MCF 10A (cell line): ENCODE results near the gene PPP6R3. TPM values are rescaled to one million over a fixed set of nuclear protein-coding genes. Genes with fewer than 3 reads are reported as not detected.
"Not testable (repeated sequence)": the region's sequence is repeated elsewhere in the genome, so short reads cannot be mapped to it uniquely, and the experiment has no call there.

ENCODE experiments used
- BruUV-seq: library from RNA; stranded (reverse); fragments of 400-500 nt; replicated peaks from 2 replicates; lab custom pipeline; 2021; lab: Mats Ljungman, UMichigan
- CTCF ChIA-PET: fragments of 300-600 bp; sonication (Branson Sonifier 250); formaldehyde crosslinking; extraction: SDS; loops from one replicate; lab custom pipeline; 2021; ENCODE audit warnings: antibody characterized with exemption, inconsistent platforms; lab: Yijun Ruan, JAX
- POLR2A ChIA-PET: fragments of 300-600, 350-650 bp; sonication (Branson Sonifier 250); formaldehyde crosslinking; extraction: SDS; loops from one replicate; lab custom pipeline; 2020; ENCODE audit warnings: antibody characterized with exemption, inconsistent platforms; lab: Yijun Ruan, JAX
- DNase-seq: peaks from one replicate; pipeline ENCODE4 v3.0.0-alpha.2; 2018; ENCODE audit not compliant: unreplicated experiment
- H3K27ac Mint-ChIP-seq: one replicate; pipeline ENCODE4 v1.8.0; 2022; ENCODE audit warnings: mild to moderate bottlenecking, low read depth, mixed read lengths; ENCODE audit not compliant: unreplicated experiment
- H3K27me3 Mint-ChIP-seq: one replicate; pipeline ENCODE4 v1.8.0; 2022; ENCODE audit warnings: mixed read lengths; ENCODE audit not compliant: insufficient read depth, unreplicated experiment
- H3K36me3 Mint-ChIP-seq: one replicate; pipeline ENCODE4 v1.8.0; 2022; ENCODE audit warnings: mild to moderate bottlenecking, moderate library complexity, mixed read lengths; ENCODE audit not compliant: insufficient read depth, unreplicated experiment
- H3K4me1 Mint-ChIP-seq: one replicate; pipeline ENCODE4 v1.8.0; 2022; ENCODE audit warnings: mixed read lengths; ENCODE audit not compliant: insufficient read depth, unreplicated experiment
- H3K4me3 Mint-ChIP-seq: one replicate; pipeline ENCODE4 v1.8.0; 2022; ENCODE audit warnings: mild to moderate bottlenecking, moderate library complexity, mixed read lengths; ENCODE audit not compliant: unreplicated experiment
- H3K9me3 Mint-ChIP-seq: one replicate; pipeline ENCODE4 v1.8.0; 2022; ENCODE audit warnings: mixed read lengths; ENCODE audit not compliant: unreplicated experiment
- intact Hi-C: fragments of 100-400 bp; cut with micrococcal nuclease; formaldehyde crosslinking; loops from 2 replicates; pipeline ENCODE4 v1.14.1; 2022
- total RNA-seq: library from RNA; stranded (reverse); gene quantifications from 2 replicates; pipeline ENCODE4 v1.2.3, GENCODE V29; 2022
- TF ChIP-seq, protein P1 (sequence below): fragments of 200-600 bp; IDR thresholded peaks from one replicate; pipeline ENCODE4 v1.8.0; 2022; ENCODE audit warnings: antibody characterized with exemption, mild to moderate bottlenecking; ENCODE audit not compliant: unreplicated experiment

Gene PPP6R3
- total RNA-seq, 1 experiment from 2014 or later, result 95.7 TPM

DNA sequence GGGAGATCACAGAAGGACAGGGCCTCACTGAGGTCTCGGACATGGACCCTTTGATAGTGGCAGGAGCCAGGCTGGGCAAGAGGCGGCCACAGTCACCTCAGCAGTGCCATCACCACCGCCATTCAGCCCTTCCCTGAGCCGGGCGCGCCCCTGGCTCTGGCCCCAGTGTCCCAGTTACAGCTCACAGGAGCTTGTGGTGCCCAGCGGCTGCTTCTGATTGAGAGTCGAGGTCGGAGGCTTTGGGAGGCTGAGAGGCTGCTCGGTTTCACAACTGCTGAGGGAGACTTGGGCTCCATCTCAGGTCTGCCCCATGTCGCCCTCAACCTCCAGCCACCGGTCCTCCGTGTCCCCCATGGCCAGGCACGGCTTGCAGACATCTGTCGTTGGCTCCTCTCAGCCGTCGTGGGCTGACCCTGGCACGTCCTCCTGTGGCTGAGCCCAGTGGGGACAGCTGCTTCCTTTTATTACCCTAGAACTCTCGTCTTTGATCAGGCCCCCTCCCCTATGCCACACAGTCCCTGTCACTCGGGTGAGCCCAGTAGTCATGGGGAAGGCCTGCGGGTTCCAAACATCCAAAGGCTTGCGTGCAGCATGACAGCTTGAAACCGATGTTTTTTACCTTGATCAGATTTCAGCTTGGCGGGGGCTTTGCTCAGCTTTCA lies 28.4 kb upstream of the PPP6R3 start:
- TF ChIP-seq, protein P1, sequence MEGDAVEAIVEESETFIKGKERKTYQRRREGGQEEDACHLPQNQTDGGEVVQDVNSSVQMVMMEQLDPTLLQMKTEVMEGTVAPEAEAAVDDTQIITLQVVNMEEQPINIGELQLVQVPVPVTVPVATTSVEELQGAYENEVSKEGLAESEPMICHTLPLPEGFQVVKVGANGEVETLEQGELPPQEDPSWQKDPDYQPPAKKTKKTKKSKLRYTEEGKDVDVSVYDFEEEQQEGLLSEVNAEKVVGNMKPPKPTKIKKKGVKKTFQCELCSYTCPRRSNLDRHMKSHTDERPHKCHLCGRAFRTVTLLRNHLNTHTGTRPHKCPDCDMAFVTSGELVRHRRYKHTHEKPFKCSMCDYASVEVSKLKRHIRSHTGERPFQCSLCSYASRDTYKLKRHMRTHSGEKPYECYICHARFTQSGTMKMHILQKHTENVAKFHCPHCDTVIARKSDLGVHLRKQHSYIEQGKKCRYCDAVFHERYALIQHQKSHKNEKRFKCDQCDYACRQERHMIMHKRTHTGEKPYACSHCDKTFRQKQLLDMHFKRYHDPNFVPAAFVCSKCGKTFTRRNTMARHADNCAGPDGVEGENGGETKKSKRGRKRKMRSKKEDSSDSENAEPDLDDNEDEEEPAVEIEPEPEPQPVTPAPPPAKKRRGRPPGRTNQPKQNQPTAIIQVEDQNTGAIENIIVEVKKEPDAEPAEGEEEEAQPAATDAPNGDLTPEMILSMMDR, result no peak
- no TSS peak for BruUV-seq
- peaks cover under 1% of the 10 kb centered on the region for H3K4me1 Mint-ChIP-seq
- peaks cover 43% of the 10 kb centered on the region for H3K36me3 Mint-ChIP-seq
- POLR2A ChIA-PET, result interaction anchor here (1.0 kb wide), 1 partner anchor 28 kb away, joined by 3 read pairs; the partner anchor contains the start of gene PPP6R3
- H3K4me3 Mint-ChIP-seq, result no peak overlapping the region
- CTCF ChIA-PET, result no interaction called here
- intact Hi-C loops, result no loop called here
- H3K27me3 Mint-ChIP-seq, result no peaks in the 10 kb centered on the region
- peaks cover 9% of the 10 kb centered on the region for H3K9me3 Mint-ChIP-seq
- no peak overlapping the region for H3K27ac Mint-ChIP-seq
- DNase-seq, result no peak

DNA sequence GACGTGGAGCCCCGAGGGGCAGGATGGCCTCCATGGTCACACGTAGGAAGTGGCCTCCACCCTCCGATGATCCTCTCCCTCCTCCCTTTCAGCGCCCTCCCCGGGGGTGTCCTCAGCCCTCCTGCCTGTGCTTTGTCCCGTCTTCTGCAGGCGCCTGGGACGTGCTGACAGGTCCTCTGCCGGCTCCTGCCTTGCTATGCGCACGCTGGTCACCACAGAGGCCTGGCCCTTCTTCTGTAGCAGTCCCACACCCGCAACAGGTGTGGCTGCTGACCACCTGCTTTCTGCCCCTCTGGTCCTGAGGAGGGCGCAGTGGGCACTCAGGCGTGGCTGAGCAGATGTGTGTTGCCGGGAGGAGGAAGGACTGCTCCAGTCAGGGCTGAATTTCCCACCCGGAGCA lies 27.7 kb upstream of the PPP6R3 start:
- DNase-seq, result no peak
- H3K4me3 Mint-ChIP-seq, result no peak overlapping the region
- BruUV-seq, result no TSS peak
- POLR2A ChIA-PET, result no interaction called here
- peaks cover 9% of the 10 kb centered on the region for H3K9me3 Mint-ChIP-seq
- no peak overlapping the region for H3K27ac Mint-ChIP-seq
- CTCF ChIA-PET, result no interaction called here
- H3K36me3 Mint-ChIP-seq, result peaks cover 43% of the 10 kb centered on the region
- no peaks in the 10 kb centered on the region for H3K27me3 Mint-ChIP-seq
- TF ChIP-seq, protein P1, result no peak
- H3K4me1 Mint-ChIP-seq, result peaks cover 5% of the 10 kb centered on the region
- intact Hi-C loops, result no loop called here

DNA sequence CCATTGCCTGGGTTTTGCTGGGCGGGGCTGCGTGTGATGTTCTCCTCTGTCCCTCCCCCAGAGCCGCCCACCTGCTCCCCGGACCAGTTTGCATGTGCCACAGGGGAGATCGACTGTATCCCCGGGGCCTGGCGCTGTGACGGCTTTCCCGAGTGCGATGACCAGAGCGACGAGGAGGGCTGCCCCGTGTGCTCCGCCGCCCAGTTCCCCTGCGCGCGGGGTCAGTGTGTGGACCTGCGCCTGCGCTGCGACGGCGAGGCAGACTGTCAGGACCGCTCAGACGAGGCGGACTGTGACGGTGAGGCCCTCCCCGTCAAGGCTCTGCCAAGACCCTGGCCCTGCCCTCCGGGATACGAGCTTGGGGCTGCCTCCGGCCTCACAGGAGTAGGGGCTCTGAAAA lies 27.0 kb upstream of the PPP6R3 start:
- no TSS peak for BruUV-seq
- CTCF ChIA-PET, result no interaction called here
- Mint-ChIP-seq H3K27ac (no peak overlapping the region), H3K4me3 (no peak overlapping the region), H3K9me3 (peaks cover 9% of the 10 kb centered on the region), H3K27me3 (no peaks in the 10 kb centered on the region), H3K36me3 (peaks cover 41% of the 10 kb centered on the region), H3K4me1 (peaks cover 5% of the 10 kb centered on the region)
- POLR2A ChIA-PET, result no interaction called here
- TF ChIP-seq, protein P1, result no peak
- intact Hi-C loops, result no loop called here
- DNase-seq, result no peak

DNA sequence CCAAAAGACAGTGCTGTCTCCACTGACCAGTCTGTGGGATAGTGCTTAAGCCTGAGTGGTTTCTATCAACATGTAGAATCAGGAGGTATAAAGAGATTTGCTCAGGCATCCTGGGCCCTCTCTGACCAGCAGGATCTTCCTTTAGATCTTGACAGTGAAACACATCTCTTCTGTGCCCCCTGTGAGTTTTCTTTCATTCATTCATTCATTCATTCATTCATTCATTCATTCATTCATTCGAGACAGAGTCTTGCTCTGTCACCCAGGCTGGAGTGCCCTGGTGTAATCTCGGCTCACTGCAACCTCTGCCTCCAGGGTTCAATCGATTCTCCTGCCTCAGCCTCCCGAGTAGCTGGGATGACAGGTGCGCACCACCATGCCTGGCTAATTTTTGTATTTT lies 26.4 kb upstream of the PPP6R3 start:
- H3K9me3 Mint-ChIP-seq, POLR2A ChIA-PET, H3K27me3 Mint-ChIP-seq, intact Hi-C loops, CTCF ChIA-PET, H3K4me3 Mint-ChIP-seq, BruUV-seq, H3K27ac Mint-ChIP-seq, DNase-seq, H3K4me1 Mint-ChIP-seq: not testable (repeated sequence)
- H3K36me3 Mint-ChIP-seq, result peaks cover 38% of the 10 kb centered on the region
